Hematopoietic multipotent progenitor cell (in vitro differentiated cells): ENCODE results near the gene FRS2. TPM values are rescaled to one million over a fixed set of nuclear protein-coding genes. Genes with fewer than 3 reads are reported as not detected.
"Not testable (repeated sequence)": the region's sequence is repeated elsewhere in the genome, so short reads cannot be mapped to it uniquely, and the experiment has no call there.

Experiments used
- DNase-seq, 3 donors: peaks; one replicate each; pipeline ENCODE4 v3.0.0-alpha.2; 2011 to 2015; ENCODE audit warnings: low read depth in 2 of 3, low spot score in 2 of 3
- total RNA-seq: library from RNA; depleted of rRNA; stranded (reverse); fragments of >200 nt; gene quantifications from one replicate; pipeline ENCODE4 v1.2.3, GENCODE V29; 2012

Gene FRS2, protein sequence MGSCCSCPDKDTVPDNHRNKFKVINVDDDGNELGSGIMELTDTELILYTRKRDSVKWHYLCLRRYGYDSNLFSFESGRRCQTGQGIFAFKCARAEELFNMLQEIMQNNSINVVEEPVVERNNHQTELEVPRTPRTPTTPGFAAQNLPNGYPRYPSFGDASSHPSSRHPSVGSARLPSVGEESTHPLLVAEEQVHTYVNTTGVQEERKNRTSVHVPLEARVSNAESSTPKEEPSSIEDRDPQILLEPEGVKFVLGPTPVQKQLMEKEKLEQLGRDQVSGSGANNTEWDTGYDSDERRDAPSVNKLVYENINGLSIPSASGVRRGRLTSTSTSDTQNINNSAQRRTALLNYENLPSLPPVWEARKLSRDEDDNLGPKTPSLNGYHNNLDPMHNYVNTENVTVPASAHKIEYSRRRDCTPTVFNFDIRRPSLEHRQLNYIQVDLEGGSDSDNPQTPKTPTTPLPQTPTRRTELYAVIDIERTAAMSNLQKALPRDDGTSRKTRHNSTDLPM
- 21.0 TPM for total RNA-seq

DNA sequence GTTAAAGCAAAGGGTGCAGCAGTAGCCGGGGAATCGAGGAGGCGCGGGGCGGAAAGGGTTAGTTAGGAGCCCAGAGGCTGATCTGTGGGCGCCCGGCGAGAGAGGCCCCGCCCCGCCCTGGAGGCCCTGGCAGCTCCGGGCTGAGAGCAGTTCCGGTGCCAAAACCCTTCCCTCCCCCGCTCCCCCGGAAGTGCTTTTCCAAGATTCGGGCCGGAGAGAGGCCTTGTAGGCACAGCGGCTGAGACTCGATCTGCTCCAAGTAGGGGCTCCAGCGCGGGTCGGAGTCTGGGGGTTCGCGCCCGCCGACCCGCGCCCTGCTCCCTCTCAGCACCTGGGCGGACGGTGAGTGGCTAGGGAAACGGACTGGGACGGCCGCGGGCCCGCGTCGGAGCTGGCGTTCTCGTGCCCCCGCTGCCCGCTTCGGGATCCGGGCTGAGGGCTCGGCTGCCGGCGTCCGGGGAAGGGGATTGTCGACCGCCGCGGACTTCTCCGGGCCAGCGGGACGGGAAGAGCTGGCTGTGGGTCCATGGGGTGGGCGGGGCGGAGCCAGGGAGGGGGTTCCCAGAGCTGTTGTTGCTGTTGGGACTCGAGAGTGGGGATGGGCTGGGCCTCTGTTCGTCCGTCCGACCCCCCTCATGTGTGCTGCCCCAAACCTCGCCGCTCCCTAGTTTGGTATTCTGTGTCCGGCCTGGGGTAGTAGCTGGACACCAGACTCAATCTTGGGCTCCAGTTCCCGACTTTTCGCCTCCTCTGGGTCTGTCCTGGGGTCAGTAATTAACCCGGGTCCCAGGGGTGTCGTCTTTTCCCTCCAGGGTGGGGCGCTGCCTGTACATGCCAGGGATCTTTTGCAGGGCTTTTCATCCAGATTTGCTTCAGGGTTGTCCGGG lies at the start of gene FRS2:
Gene FRS2 (plus strand): TSS at position 200 of the 887 bp plus-strand sequence. CDS start 98,643 bp downstream, outside the sequence.
- DNase-seq, result peak; percentile 41 to 86 (median 83)

DNA sequence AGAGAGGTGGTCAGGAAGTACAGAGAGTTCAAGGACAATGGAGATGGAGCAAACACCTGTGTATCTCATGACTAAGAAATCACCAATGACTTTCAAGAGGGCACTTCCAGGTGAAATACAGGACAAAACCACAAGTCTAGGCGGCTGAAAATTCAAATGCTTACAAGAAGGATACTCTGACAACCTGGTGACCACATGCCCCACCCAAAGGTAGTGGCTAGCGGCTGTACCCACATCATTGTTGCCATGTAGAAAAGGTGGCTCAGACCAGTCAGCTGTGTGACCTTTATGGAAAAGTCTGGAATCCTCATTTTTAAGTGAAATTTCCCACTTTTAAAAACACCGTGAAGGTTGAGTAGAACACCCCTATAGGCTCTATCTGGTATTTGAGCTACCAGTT lies 48.6 kb upstream of the FRS2 start:
- DNase-seq, result no peak

DNA sequence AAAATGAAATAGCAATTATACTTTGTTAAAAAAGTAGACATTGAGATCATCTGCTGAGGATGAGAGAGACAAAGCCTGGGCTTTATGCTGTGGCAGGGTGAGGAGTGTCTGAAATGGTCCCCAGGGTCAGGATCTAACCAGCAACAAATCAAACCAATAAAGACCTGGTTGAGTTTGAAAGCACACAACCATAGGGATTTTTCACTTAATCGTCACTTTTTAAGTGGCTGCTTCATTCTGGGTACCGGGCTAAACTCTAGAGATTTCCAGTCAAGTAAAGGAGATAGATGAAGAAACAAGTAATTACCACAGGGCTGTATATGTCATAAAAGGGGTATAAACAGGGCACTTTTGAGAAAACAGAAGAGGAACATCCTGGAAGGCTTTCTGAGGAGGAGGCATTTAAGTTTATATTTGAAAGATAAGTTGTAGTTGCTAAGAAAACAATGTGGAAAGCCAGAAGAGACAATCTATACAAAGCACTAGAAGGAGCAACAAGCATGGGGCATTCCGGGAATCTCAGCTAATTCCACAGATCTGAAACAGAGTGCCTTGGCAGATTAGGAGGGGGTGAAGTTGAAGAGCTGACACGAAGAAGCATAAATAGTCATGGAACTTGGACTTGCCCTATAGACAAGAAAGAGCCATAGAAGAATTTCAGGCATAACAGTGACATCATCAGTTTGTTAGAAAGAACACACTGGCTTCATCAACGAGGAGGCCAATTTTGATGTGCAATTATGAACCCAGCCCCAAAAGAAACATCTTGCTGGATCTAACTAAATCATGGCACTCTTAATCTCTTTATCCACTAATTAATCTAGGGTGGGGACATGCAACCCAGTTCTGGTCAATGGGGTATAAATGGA lies 46.9 kb upstream of the FRS2 start:
- DNase-seq, result no peak

DNA sequence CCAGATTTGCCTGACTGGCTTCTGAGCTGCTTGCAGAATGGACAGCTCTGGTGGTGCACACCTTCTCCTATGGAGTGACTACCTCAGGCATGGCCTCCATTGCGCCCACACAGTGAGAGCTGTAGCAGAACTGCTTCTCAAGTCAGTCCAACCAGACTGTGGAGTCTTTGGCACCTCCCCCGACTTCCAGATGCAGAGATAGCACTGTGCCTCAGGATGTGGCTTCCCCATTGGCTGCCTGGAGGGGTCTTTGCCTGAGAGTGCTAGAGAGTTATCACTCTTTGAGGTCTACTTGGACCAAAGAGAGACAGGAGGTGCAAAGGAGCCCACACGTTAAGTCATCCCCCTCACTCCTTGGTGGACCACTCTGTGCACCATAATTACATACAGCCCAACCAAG lies 44.8 kb upstream of the FRS2 start:
- DNase-seq, result no peak

DNA sequence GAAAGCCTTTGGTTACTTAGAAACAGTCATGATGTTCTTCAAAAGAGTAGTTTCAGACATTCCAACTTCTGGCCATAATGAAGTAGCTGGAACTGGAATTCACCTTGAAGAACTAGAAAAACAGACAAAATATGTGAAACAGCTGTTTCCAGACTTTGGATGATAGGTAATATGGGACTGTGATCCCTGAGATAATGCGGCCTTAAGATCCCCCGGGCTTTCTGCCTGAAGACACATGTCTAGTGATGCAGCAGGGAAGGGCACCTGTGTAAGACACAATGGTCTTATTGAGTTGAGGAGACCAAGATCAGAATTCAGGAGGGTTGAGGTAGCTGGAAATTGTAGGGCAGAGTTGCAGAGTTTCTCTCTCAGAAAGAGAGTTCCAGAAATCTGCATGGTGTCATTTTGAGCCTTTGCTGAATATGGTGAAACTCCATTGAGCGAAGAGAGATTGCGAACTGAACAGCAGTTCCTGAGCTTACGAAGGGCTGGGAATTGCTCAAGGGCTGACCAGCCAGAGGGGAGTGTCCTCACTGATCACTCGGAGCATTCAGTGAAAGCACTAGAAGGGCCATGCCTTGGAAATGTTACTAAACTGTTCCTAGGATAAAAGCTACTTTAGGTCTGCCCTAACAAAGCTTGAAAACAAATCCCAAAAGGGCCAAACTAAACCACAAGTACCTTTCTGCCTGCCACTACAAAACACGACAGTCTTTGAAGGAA lies 41.7 kb upstream of the FRS2 start:
- DNase-seq, result no peak

DNA sequence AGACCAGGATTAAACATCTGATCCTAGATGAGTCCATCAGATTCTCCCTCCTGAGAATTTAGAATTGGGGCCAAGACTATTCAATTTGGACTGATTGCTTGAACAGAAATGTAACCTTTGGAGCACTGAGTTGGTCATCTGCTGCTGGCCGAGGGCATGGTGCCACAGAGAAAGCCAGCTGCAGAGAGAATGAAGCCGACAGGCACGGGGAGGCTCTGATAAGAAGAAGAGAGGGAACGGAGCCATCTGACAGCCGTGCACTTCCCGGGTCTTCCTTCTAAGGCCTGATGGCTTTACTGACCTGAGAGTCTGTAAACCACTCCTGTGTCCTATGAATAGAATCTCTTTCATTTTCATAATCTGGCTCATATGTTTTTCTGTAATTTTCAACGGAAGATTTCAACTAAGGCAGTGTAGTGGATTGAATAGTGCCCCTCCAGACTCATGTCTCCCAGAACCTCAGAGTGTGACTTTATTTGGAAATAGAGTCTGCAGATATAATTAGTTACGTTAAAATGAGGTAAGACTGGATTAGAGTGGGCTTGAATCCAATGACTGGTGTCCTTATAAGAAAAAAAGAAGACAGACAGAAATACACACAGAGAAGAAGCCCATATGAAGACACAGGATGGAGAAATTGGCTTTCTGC lies 39.1 kb upstream of the FRS2 start:
- no peak for DNase-seq

DNA sequence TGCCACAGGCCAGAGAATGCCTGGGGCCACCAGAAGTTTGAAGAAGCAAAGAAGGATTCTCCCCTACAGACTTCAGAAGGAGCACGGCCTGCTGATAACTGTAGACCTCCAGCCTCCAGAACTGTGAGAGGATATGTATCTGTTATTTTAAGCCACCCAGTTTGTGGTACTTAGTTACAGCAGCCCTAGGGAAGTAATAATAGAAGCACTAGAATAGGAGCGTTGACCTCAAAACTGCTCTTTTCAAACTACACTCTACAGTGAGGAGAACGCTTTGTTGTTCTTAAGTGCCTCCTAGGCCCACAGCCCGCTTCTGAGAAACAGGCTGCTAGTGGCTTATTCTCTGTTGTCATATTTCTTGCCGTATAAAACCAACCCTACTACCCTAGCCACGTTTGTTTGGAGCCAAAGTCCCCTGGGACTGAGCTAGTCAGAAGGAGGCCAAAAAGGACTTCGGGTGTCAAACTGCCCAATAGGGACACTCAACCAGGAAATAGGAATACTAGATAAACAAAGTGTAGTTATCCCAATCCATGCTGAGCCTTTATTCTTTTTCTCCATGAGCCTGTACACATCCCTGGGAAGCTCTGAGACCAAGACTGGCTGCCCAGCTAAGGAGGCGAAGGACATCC lies 38.5 kb upstream of the FRS2 start:
- DNase-seq, result no peak

DNA sequence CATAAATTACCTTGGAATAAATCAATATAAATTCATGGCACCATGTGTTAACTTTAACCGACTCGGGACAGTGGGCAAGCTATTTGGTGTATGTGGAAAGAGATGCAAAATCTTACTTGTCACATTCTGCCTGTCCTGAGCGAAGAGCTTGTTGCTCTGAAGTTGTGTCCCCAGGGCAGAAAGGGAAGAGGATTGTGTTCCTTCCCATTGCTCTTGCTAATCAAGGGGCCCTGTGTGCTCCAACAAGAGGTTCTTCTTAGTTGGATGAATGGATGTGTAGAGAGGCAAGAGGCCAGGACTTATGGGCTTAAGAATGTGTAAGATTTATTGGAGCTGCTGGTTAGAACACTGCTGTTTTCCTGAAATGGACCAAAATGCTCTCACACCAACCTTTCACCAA lies 36.5 kb upstream of the FRS2 start:
- no peak for DNase-seq

DNA sequence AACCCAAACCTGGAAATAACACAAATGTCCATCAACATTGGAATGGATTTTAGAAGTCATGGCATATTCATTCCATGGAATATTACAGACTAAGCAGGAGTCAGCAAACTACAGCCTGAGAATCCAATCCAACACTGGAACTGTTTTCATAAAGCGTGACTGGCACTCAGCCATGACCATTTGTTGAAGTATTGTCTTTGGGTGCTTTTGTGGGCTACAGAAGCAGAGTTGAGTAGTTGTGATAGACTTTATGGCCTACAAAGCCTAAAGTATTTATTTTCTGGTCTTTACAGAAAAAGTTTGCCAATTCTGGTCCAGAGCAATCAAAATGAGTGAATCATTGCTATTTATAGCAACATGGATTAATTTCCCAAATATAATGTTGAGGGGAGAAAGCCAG lies 34.5 kb upstream of the FRS2 start:
- no peak for DNase-seq

DNA sequence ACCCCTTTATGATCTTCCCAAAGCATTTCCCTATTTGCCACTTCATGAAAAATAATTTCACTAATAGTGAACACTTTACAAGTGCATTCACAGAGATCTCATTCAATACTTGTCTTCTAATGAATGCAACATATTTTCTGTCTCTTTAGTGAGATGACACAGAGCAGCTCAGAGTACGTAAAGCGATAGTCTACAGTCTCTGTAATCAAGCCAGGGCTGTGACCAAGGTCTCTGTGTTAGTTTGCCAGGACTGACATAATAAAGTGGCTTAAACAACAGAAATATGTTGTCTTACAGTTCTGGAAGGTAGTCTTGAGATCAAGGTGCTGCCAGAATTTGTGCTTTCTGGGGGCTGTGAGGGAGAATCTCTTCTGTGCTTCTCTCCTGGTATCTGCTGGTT lies 33.1 kb upstream of the FRS2 start:
- no peak for DNase-seq

DNA sequence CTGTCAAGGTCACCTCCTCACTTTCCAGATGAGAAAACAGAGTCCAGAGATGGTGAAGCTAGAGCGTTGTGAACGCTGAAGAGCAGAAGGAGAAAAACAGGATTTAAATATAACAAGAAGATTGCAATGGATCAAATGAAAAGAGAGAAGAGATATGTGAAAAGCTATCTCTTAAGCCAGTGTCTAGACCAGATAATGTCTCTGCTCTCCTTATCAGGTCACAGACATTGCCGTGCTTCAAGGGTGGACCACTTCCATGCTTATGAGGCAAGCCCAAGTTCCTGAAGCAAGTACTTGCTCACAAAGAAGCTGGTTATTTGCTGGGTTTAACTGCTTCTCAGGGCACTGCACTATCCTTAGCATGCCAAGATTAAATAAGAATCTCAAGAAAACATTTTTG lies 31.6 kb upstream of the FRS2 start:
- no peak for DNase-seq

DNA sequence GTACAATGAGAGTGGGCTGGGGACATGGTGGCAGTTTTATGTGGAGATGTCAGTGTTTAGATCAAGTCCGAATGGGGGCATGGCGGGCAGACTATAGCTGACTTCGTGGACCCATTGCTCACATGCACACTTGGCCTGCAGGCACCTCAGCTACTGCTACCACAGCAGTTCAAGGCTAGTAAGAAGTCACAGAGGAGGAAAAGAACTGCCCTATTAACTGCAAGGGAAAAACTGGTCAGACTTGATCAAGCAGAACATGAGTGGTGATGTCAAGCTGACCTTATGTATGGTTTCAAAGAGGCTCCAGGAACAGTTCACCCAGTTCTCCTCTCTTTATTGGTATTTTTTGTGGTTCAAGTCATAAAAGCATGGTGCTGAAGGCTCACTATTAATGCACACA lies 30.2 kb upstream of the FRS2 start:
- no peak for DNase-seq

DNA sequence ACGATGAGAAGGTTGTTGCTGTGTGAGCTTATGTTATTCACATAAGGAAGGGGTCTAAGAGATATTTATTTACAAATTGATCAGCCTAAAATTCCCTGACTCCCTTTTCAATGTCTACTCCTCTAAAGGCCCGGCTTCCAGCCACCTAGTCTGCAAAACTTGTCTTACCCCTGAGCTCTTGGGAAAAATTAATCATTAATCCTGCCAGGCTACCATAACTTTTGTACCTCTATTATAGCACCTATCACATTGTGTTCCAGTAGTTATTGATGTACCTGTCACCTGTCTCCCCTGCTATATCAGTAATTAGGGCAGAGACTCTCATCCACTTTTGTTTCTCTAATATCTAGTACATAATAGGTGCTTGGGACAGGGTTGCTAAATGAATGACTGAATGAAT lies 29.3 kb upstream of the FRS2 start:
- DNase-seq, result no peak

DNA sequence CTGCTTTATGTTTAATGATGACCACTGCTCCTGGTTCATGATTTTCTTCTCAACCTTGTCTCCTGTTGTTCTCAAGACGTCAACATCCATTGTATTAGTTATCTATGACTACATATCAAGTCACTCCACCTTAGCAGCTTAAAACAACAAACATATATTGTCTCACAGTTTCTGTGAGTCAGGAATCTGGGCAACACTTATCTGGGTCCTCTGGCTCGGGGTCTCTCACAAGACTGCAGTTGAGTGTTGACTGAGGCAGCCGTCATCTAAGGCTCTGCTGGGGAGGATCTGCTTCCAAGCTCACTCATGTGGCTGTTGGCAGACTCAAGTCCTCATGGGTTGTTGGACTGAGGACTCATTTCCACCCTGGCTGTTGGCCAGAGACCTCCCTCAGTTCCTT lies 27.3 kb upstream of the FRS2 start:
- no peak for DNase-seq

DNA sequence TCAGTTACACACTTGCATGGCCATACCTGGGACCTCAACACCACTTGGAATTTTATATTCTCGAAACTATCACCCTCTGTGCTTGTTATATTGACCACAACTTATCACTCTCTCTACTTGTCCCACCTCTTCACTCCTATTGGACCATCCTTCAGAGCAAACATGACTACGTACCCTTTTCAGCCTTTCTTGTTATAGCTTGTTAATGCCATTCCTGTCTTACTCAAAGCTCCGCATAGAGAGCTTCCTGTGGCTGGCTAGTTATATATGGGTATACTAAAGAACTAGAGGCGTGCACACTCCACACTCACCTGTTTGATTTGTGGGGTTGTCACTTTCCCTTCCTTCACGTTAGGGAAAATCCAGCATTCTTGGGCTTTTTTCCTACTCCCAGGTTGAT lies 26.3 kb upstream of the FRS2 start:
- DNase-seq, result no peak

DNA sequence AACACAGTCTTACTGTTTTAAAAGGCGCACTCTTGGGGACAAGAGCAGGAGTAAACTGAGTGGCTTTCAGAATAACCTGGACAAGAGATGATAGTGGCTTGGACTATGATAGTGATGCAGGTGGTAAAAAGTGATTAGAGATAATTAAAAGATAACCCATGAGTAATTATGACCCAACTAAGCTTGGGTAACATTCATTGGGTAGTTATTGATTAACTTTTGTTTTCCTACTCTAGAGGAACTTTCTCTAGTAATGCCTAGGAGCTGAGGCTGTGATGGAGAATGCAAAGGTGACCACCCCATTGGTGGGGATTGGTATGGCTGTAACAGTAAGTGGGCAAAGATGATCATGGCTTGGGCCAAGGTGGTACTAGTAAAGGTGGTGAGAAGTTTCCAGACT lies 22.3 kb upstream of the FRS2 start:
- no peak for DNase-seq

DNA sequence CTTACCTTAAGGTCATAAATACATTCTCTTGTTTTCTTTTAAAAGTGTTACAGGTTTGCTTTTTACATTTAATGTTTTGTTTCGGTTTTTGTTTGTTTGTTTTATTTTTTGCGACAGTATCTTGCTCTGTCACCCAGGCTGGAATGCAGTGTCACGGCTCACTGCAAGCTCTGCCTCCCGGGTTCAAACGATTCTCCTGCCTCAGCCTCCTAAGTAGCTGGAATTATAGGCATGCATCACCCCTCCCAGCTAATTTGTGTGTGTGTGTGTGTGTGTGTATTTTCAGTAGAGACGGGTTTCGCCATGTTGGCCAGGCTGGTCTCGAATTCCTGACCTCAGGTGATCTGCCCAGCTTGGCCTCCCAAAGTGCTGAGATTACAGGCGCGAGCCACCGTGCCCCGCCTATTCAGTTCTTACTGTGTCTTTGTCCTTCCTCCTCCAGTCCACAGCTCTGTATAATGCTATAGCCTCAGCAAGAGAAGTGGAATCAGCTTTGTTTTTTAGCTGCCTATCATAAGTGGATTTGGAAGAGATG lies 17.5 kb upstream of the FRS2 start:
- not testable (repeated sequence) for DNase-seq

DNA sequence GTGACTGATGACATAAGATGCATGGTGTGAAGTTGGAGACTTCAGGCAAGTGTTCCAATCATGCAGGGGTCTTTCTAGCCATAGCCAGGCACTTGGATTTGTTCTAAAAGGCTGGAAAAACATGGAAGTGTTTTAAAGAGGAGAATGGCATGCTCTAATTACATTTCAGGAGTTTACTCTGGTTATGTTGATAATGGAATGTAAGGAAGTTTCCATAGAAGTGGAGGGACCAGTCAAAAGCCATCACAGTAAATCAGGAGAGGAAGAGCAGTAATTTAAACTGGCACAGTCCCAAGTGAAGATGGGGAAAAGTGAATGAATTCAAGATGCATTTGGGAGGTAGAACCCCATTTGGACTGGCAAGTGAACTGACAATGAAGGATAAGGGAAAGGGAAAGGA lies 13.9 kb upstream of the FRS2 start:
- DNase-seq, result no peak

DNA sequence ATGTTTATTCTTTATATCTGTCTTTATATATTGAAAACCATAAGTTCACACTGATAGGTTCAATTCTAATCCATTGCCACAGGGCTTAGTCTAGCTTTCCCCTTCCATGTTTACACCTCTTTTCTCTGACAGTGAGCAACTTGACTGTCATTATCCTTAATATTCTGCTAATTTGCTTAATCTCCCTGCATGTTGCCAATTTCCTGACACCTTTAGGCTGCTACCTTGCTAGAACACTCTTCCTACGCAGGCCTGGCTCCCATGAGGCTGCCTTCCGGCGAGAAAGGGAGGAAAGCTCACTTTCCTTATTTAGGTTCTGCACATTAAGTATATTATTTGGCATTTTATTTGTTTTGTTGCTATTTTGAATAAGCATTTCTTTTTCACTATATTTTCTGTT lies 12.8 kb upstream of the FRS2 start:
- no peak for DNase-seq
